Activated naive CD4-positive, alpha-beta T cell treated with anti-CD3 and anti-CD28 coated beads, Interleukin-2, amount 10 ng/mL, durations not matched to agents 7 days and 5 days (primary cell): ENCODE data around the gene EEFSEC.

Source experiments
- CTCF ChIA-PET: fragments of 350-600 bp; sonication (Branson Sonifier 250); formaldehyde crosslinking; loops from one replicate; lab custom pipeline; 2021; ENCODE audit warnings: antibody characterized with exemption; lab: Charles Lee
- DNase-seq: peaks from one replicate; pipeline ENCODE4 v3.0.0-alpha.2; 2020
- H3K27ac Mint-ChIP-seq: one replicate; pipeline ENCODE4 v1.8.0; 2021; ENCODE audit warnings: mild to moderate bottlenecking, moderate library complexity, mixed read lengths
- H3K27me3 Mint-ChIP-seq: one replicate; pipeline ENCODE4 v1.8.0; 2021; ENCODE audit warnings: mild to moderate bottlenecking, mixed read lengths
- H3K36me3 Mint-ChIP-seq: one replicate; pipeline ENCODE4 v1.8.0; 2021; ENCODE audit warnings: mixed read lengths
- H3K4me1 Mint-ChIP-seq: one replicate; pipeline ENCODE4 v1.8.0; 2021; ENCODE audit warnings: mixed read lengths
- H3K4me3 Mint-ChIP-seq: one replicate; pipeline ENCODE4 v1.8.0; 2021; ENCODE audit warnings: mild to moderate bottlenecking, moderate library complexity, mixed read lengths
- H3K9me3 Mint-ChIP-seq: one replicate; pipeline ENCODE4 v1.8.0; 2021; ENCODE audit warnings: mixed read lengths

Gene EEFSEC

GRCh38 chr3:128385080-128385832, 232.0 kb downstream of the EEFSEC start:
- Mint-ChIP-seq H3K27ac (no peak overlapping the region), H3K4me1 (no peaks in the 10 kb centered on the region), H3K27me3 (no peaks in the 10 kb centered on the region), H3K4me3 (no peak overlapping the region), H3K36me3 (no peaks in the 10 kb centered on the region), H3K9me3 (no peaks in the 10 kb centered on the region)
- CTCF ChIA-PET = interaction anchor here (1.1 kb wide), 1 partner anchor 159 kb away, joined by 3 read pairs; no protein-coding TSS in a partner anchor
- DNase-seq = no peak

DNA sequence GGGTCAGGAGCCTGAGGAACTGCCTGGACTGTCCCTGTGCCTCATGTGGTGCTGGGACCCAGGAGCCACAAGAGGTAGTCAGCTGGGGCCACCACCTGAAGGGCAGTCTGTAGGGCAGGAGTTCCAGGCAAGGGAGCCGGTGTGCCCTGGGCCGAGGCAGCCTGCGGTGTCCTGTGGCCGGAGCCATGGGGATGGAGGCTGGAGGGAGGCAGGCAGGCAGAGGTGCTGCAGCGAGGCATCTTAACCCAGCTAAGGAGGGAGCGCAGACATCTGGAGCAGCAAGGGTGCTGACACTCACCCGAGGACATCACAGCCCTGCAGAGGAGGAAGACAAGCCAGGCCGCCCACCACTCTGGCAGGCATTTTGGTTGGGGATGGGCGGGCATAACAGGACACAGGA, 235.7 kb downstream of the EEFSEC start:
- no peak overlapping the region for H3K4me3 Mint-ChIP-seq
- no peak for DNase-seq
- H3K36me3 Mint-ChIP-seq = no peaks in the 10 kb centered on the region
- no peak overlapping the region for H3K27ac Mint-ChIP-seq
- H3K27me3 Mint-ChIP-seq = no peaks in the 10 kb centered on the region
- no peaks in the 10 kb centered on the region for H3K9me3 Mint-ChIP-seq
- no peaks in the 10 kb centered on the region for H3K4me1 Mint-ChIP-seq
- CTCF ChIA-PET = no interaction called here

DNA sequence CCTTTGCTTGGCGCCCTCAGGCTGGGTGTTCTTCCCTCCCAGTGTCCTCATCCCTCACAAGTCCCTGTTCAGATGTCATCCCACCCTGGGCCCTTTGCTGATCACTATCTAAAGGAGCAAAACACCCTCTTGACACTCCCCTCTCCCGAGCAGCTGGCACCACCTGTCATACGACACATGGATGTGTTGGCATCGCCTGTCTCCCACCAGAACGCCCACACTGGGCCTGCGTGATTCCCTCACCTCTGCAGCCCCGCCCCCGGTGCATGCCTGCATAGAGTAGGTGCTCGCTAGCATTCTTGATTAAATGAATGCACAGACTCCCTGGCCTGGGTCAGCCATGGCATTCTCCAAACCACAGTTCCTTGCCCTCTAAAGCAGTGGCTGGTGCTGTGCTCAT, 237.6 kb downstream of the EEFSEC start:
- no peak for DNase-seq
- Mint-ChIP-seq H3K36me3 (no peaks in the 10 kb centered on the region), H3K27me3 (no peaks in the 10 kb centered on the region), H3K27ac (no peak overlapping the region), H3K4me1 (no peaks in the 10 kb centered on the region), H3K4me3 (no peak overlapping the region), H3K9me3 (no peaks in the 10 kb centered on the region)
- CTCF ChIA-PET = no interaction called here

DNA sequence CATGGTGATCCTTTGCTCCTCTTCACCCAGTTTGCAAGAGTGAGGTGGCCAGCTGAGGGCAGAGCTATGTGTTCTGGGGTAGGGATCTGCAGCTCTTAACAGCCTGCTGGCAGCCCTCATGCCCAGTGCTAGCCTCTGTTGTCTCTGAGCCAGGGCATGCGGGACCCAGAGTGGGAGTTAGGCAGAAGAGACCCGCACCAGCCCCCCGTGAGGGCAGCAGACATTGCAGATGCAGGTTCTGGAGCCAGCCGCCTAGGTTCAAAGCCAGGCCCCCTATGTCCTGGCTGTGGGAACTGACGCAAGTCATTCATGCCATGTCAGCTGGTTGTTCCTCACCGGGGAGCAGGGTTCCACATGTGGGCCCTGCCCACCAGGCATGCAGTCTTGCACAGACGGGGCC, 238.7 kb downstream of the EEFSEC start:
- Mint-ChIP-seq H3K27ac (no peak overlapping the region), H3K27me3 (no peaks in the 10 kb centered on the region), H3K4me1 (no peaks in the 10 kb centered on the region), H3K9me3 (no peaks in the 10 kb centered on the region), H3K36me3 (no peaks in the 10 kb centered on the region), H3K4me3 (no peak overlapping the region)
- CTCF ChIA-PET = interaction anchor here (1.2 kb wide), 1 partner anchor 297 kb away, joined by 3 read pairs; no protein-coding TSS in a partner anchor
- no peak for DNase-seq

DNA sequence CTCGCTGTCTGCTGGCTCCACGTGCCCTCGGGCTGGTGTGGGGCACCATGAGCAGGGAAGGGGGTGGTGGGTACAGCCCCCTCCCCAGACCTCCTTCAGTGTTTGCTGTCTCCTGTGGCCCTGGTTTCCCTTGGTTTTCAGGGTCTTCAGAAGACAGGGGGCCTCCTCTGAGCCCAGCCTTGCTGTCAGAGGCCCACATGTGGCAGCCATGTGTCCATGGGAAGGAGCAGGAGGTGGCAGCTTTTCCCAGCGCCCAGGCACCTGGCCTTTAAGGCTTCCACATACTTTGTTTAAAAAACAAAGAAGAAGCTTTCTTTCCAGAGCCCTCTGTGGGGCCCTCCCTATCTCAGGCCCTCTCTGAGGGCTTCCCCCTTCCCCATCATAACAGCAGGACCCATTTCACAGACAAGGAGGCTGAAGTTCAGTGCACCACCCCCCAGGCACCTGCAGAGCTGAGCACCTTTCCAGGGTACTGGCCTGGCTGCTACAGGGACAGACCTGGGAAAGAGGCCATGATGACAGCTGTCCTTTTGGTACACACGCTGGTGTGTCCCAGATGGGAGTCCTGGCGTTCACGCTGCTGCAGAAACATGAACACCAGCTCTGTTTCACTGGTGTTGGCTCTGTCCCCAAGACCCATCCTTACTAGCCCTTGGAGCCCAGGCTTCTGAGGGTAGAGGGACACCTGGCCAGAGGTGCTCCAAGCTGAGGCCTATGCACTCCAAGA, 239.7 kb downstream of the EEFSEC start:
- H3K27ac Mint-ChIP-seq = no peak overlapping the region
- no peak for DNase-seq
- no peaks in the 10 kb centered on the region for H3K27me3 Mint-ChIP-seq
- no peaks in the 10 kb centered on the region for H3K4me1 Mint-ChIP-seq
- CTCF ChIA-PET = interaction anchor here (1.2 kb wide), 1 partner anchor 298 kb away, joined by 3 read pairs; no protein-coding TSS in a partner anchor
- H3K36me3 Mint-ChIP-seq = no peaks in the 10 kb centered on the region
- H3K4me3 Mint-ChIP-seq = no peak overlapping the region
- no peaks in the 10 kb centered on the region for H3K9me3 Mint-ChIP-seq

DNA sequence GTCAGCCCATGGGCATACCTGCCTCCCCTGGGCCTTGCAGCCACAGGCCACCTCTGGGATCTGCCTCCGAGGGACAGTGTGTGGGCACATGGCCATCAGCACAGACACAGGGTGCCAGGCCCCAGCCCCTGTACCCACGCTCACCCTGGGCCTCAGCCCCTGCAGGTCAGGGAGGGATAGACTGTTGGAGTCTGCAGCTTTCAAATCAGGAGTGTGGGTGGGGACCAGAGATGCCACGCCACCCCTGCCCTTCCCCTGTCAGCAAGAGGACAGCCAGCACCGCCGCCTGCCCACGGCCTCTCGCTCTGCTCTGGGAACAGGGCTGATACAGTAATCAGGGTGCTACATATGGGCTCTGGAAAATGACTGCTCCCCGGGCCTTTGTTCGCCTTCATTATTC, 240.8 kb downstream of the EEFSEC start:
- Mint-ChIP-seq H3K27me3 (no peaks in the 10 kb centered on the region), H3K27ac (no peak overlapping the region), H3K36me3 (no peaks in the 10 kb centered on the region), H3K4me3 (no peak overlapping the region), H3K4me1 (no peaks in the 10 kb centered on the region), H3K9me3 (no peaks in the 10 kb centered on the region)
- no peak for DNase-seq
- CTCF ChIA-PET = no interaction called here

GRCh38 chr3:128395046-128395445, 241.8 kb downstream of the EEFSEC start:
- Mint-ChIP-seq H3K9me3 (no peaks in the 10 kb centered on the region), H3K4me3 (no peak overlapping the region), H3K27me3 (no peaks in the 10 kb centered on the region), H3K4me1 (no peaks in the 10 kb centered on the region), H3K36me3 (no peaks in the 10 kb centered on the region), H3K27ac (no peak overlapping the region)
- DNase-seq = no peak
- CTCF ChIA-PET = no interaction called here

GRCh38 chr3:128395500-128396162, 242.3 kb downstream of the EEFSEC start:
- Mint-ChIP-seq H3K27me3 (no peaks in the 10 kb centered on the region), H3K27ac (no peak overlapping the region), H3K4me3 (no peak overlapping the region), H3K9me3 (no peaks in the 10 kb centered on the region), H3K4me1 (no peaks in the 10 kb centered on the region), H3K36me3 (no peaks in the 10 kb centered on the region)
- CTCF ChIA-PET = no interaction called here
- DNase-seq = no peak

- DNase-seq = no peak
- H3K4me3 Mint-ChIP-seq = no peak overlapping the region
- no peaks in the 10 kb centered on the region for H3K36me3 Mint-ChIP-seq
- no peaks in the 10 kb centered on the region for H3K9me3 Mint-ChIP-seq
- no peaks in the 10 kb centered on the region for H3K27me3 Mint-ChIP-seq
- CTCF ChIA-PET = no interaction called here
- no peak overlapping the region for H3K27ac Mint-ChIP-seq
- H3K4me1 Mint-ChIP-seq = no peaks in the 10 kb centered on the region
These were observed 244.2 kb downstream of the EEFSEC start for GRCh38 chr3:128397484-128397883.

DNA sequence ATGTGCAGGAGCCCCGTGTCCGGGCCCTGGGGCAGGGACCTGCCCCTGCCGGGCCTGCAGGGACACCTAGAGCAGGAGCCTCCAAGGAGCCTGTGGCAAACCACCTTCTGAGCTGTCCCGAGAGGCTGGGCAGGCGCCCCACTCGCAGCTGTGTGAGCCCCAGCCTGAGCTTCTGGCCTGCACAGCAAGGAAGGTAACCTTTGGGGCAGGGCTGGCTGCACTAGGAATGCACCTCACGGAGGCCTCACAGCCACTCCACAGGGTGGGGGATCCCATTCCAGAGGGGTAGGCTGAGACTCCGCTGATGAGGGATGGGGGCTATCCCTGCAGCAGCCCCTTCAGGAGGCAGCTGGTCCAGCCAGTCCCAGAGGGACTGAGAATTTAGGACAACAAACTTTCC, 245.3 kb downstream of the EEFSEC start:
- no peak for DNase-seq
- Mint-ChIP-seq H3K27me3 (no peaks in the 10 kb centered on the region), H3K9me3 (no peaks in the 10 kb centered on the region), H3K4me3 (no peak overlapping the region), H3K27ac (no peak overlapping the region), H3K4me1 (no peaks in the 10 kb centered on the region), H3K36me3 (no peaks in the 10 kb centered on the region)
- CTCF ChIA-PET = no interaction called here

DNA sequence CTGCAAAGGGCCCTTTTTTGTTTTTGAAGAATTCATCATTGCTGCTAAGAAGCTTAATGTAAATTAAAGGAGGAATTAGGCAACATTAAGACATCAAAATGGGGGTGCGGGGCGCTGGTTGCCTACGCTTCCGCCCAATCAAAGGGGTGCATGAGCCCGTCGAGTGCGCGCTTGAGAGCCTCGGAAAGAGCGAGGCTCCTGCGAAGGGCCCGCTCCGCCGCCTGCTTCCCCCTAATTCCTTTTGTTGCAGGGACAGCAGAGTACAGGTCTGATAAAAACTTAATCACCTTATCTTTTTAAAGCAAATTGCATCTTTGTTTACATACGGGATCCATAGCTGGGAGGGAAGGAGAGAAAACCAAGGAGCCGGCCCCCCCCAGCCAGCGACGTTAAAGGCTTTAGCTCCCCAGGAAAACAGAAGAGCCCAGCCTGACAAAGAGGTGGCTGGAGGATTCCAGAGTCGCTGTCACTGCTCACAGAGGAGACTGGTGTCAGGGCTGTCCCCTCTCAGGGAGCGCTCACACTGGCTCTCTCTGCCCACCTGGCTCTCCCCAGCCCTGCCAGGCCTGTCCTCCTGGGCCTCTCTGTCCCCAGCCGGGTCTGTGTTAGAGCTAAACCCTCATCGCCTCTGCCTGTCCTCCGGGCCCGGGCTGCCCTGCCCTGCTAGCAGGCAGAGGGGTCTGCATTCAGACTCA, 246.1 kb downstream of the EEFSEC start:
- Mint-ChIP-seq H3K27ac (no peak overlapping the region), H3K36me3 (no peaks in the 10 kb centered on the region), H3K4me1 (no peaks in the 10 kb centered on the region), H3K27me3 (no peaks in the 10 kb centered on the region), H3K9me3 (no peaks in the 10 kb centered on the region), H3K4me3 (no peak overlapping the region)
- no peak for DNase-seq
- CTCF ChIA-PET = no interaction called here

GRCh38 chr3:128400671-128401070, 247.4 kb downstream of the EEFSEC start:
- H3K27ac Mint-ChIP-seq = no peak overlapping the region

DNA sequence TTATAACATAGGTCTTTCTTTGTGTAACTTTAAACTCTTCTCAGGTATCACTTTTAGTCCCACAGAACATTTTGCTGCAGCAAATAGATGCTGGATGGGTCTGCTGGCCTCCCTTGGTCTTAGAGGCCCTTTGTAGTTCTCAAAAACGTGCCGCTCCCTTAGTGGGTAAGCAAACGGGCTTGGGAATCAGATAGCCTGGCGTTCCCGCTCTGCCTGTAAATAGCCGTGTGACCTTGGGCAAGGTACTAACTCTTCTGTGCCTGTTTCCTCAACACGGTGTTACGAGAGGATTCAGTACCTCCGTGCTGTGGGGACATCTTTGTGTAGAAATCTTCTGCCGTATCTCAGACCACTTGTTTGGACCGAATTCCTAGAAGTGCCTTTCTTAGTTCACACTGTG, 249.0 kb downstream of the EEFSEC start:
- DNase-seq = no peak
- H3K4me3 Mint-ChIP-seq = no peak overlapping the region
- no peaks in the 10 kb centered on the region for H3K36me3 Mint-ChIP-seq
- H3K4me1 Mint-ChIP-seq = no peaks in the 10 kb centered on the region
- CTCF ChIA-PET = no interaction called here
- H3K27me3 Mint-ChIP-seq = no peaks in the 10 kb centered on the region
- no peaks in the 10 kb centered on the region for H3K9me3 Mint-ChIP-seq
- no peak overlapping the region for H3K27ac Mint-ChIP-seq

More at GRCh38 chr3:128400671-128401070, 247.4 kb downstream of the EEFSEC start:
- no peaks in the 10 kb centered on the region for H3K4me1 Mint-ChIP-seq
- no peaks in the 10 kb centered on the region for H3K36me3 Mint-ChIP-seq
- H3K27me3 Mint-ChIP-seq = no peaks in the 10 kb centered on the region
- no peaks in the 10 kb centered on the region for H3K9me3 Mint-ChIP-seq
- DNase-seq = no peak
- CTCF ChIA-PET = no interaction called here
- no peak overlapping the region for H3K4me3 Mint-ChIP-seq

DNA sequence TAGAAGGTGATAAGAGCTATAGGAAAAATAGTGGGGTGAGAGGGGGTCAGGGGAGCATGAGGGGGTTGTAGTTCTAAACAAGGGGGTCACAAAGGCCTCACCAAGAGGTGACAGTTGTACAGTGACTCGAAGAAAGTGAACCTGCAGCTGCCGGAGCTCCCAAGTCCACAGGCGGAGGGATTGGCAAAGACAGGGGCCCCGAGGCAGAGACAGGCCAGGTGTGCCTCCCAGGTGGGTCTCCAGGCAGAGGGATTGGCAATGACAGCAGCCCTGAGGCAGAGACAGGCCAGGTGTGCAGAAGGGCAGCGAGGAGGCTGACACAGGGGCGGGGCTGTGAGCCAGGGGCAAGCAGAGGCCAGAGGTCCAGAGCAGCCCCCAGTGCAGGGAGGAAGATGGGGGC, 249.7 kb downstream of the EEFSEC start:
- H3K4me3 Mint-ChIP-seq = no peak overlapping the region
- no peaks in the 10 kb centered on the region for H3K9me3 Mint-ChIP-seq
- H3K27ac Mint-ChIP-seq = no peak overlapping the region
- CTCF ChIA-PET = no interaction called here
- H3K36me3 Mint-ChIP-seq = no peaks in the 10 kb centered on the region
- DNase-seq = no peak
- no peaks in the 10 kb centered on the region for H3K4me1 Mint-ChIP-seq
- H3K27me3 Mint-ChIP-seq = no peaks in the 10 kb centered on the region
